HL-60 (cell line): Measurements from ENCODE around the gene PIK3CB.

Experiments used
- DNase-seq, 2 experiments: peaks; one replicate each; pipeline ENCODE4 v3.0.0-alpha.2; 2010 to 2020; ENCODE audit warnings: low read depth in 1 of 2, low spot score in 1 of 2
- H3K27ac ChIP-seq: fragments of 250-450 bp; sonication (Bioruptor Pico); replicated peaks from 2 replicates; pipeline ENCODE4 v1.5.1; 2020; ENCODE audit warnings: mild to moderate bottlenecking, moderate library complexity
- H3K27me3 ChIP-seq: fragments of 250-450 bp; sonication (Bioruptor Pico); 2 replicates; pipeline ENCODE4 v1.5.1; 2021; ENCODE audit warnings: mild to moderate bottlenecking, moderate library complexity; ENCODE audit not compliant: insufficient read depth, poor library complexity, severe bottlenecking
- H3K4me3 ChIP-seq: replicated peaks from 2 replicates; pipeline ENCODE4 v1.5.1; 2011; ENCODE audit warnings: mild to moderate bottlenecking, control low read depth, low read length; ENCODE audit not compliant: insufficient read depth
- CTCF ChIP-seq: IDR thresholded peaks from one replicate; pipeline ENCODE4 v1.5.1; 2011; ENCODE audit warnings: low read length, control low read depth, inconsistent platforms; ENCODE audit not compliant: insufficient read depth
- GABPA ChIP-seq: IDR thresholded peaks from 2 replicates; pipeline ENCODE4 v1.6.1; 2012; ENCODE audit warnings: low read depth
- POLR2AphosphoS5 ChIP-seq: IDR thresholded peaks from 2 replicates; pipeline ENCODE4 v1.6.1; 2012; ENCODE audit warnings: low read depth
- REST ChIP-seq: IDR thresholded peaks from 2 replicates; pipeline ENCODE4 v1.6.1; 2012; ENCODE audit warnings: low read depth; ENCODE audit not compliant: insufficient replicate concordance
- SPI1 ChIP-seq: IDR thresholded peaks from 2 replicates; pipeline ENCODE4 v1.6.1; 2012; ENCODE audit warnings: low read depth, mild to moderate bottlenecking, borderline replicate concordance

Gene PIK3CB

GRCh38 chr3:138675393-138675792 is 159.3 kb downstream of the PIK3CB start:
- H3K27ac ChIP-seq: no peak overlapping the region
- no peaks in the 10 kb centered on the region for H3K27me3 ChIP-seq
- no peak for TF ChIP-seq SPI1
- TF ChIP-seq REST: no peak
- no peak for TF ChIP-seq GABPA
- no peak for TF ChIP-seq CTCF
- no peak for TF ChIP-seq POLR2AphosphoS5
- no peak overlapping the region for H3K4me3 ChIP-seq
- no peak for DNase-seq

GRCh38 chr3:138673641-138674530 is 160.8 kb downstream of the PIK3CB start:
- Histone ChIP-seq H3K27me3 (no peaks in the 10 kb centered on the region), H3K4me3 (no peak overlapping the region), H3K27ac (no peak overlapping the region)
- TF ChIP-seq SPI1: no peak
- no peak for TF ChIP-seq CTCF
- no peak for TF ChIP-seq REST
- no peak for TF ChIP-seq GABPA
- no peak for TF ChIP-seq POLR2AphosphoS5
- no peak for DNase-seq

- H3K27ac ChIP-seq: no peak overlapping the region
- TF ChIP-seq POLR2AphosphoS5 (no peak), CTCF (no peak), GABPA (no peak), REST (no peak), SPI1 (no peak)
- DNase-seq: no peak
These were observed 164.3 kb downstream of the PIK3CB start for GRCh38 chr3:138670407-138670806.

More at GRCh38 chr3:138670407-138670806, 164.3 kb downstream of the PIK3CB start:
- Histone ChIP-seq H3K4me3 (no peak overlapping the region), H3K27me3 (no peaks in the 10 kb centered on the region)
